ENCODE results near the gene TBC1D32. TPM values are rescaled to one million over a fixed set of nuclear protein-coding genes. Genes with fewer than 3 reads are reported as not detected.
A peak's percentile ranks its signal among the peaks of the same experiment; 100 is the strongest.
"Not testable (repeated sequence)": the region's sequence is repeated elsewhere in the genome, so short reads cannot be mapped to it uniquely, and the experiment has no call there.

Gene TBC1D32
- total and polyA plus RNA-seq, 5 donors: 0.79 to 4.3 (median 3.4) TPM

GRCh38 chr6:121319603-121320002 lies 14.7 kb downstream of the TBC1D32 start:
- intact Hi-C loops (cut with DNase I): no loop called here
- DNase-seq (no peak), ATAC-seq (no peak)
- Histone ChIP-seq H3K27me3 (ENCODE audit: control insufficient read depth, insufficient read depth) (no peaks in the 10 kb centered on the region), H3K4me3 (ENCODE audit: low read length) (no peak overlapping the region), H3K9me3 (ENCODE audit: control insufficient read depth, low read length) (no peaks in the 10 kb centered on the region), H3K27ac (ENCODE audit: low read length) (no peak overlapping the region), H3K4me1 (ENCODE audit: control insufficient read depth, insufficient read depth, low read length) (no peaks in the 10 kb centered on the region)
- WGBS: 94% methylated on average over 2 of the region's 2 CpGs

GRCh38 chr6:121319112-121319553 lies 15.1 kb downstream of the TBC1D32 start:
- peak overlapping the region; percentile 35 for H3K4me3 ChIP-seq (ENCODE audit: low read length)
- ATAC-seq (no peak), DNase-seq (no peak)
- H3K4me1 ChIP-seq (ENCODE audit: control insufficient read depth, insufficient read depth, low read length): no peaks in the 10 kb centered on the region
- H3K27ac ChIP-seq (ENCODE audit: low read length): no peak overlapping the region
- H3K27me3 ChIP-seq (ENCODE audit: control insufficient read depth, insufficient read depth): no peaks in the 10 kb centered on the region
- 24% methylated on average over 4 of the region's 4 CpGs for WGBS
- H3K9me3 ChIP-seq (ENCODE audit: control insufficient read depth, low read length): no peaks in the 10 kb centered on the region
- intact Hi-C loops (cut with DNase I): no loop called here

DNA sequence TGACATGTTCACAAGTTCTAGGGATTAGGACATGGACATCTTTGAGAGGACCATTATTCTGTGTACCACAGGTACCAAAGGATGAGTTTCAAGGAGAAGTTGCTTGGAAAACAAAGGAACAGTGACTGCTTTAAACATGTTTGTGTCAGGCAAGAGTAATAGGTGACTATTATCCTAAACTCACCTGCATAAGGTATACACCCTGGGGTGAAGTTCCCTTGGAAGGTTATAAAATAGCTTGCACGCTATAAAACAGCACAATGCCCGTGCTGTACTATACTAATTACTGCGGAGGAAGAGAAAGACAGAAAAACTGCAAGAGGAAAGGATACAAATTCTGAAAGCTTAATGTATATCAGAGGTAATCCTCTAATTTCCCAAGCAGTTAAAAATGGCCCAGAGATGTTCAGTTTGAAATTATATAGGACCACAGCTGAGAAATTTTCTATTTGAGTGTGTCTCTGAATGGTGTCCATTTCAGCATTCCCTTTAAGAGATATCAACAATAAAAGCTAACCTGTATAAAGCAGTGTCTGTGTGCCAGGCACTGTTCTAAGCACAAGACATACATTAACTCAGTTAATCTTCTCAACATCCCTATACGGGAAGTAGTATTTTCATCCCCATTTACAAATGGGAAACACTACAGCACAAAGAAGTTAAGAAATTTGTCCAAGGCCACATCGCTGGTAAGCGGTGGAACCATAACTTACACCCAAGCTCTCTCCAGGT lies 19.7 kb downstream of the TBC1D32 start:
- Histone ChIP-seq H3K9me3 (ENCODE audit: control insufficient read depth, low read length) (no peaks in the 10 kb centered on the region), H3K4me3 (ENCODE audit: low read length) (no peak overlapping the region), H3K27ac (ENCODE audit: low read length) (no peak overlapping the region), H3K4me1 (ENCODE audit: control insufficient read depth, insufficient read depth, low read length) (no peaks in the 10 kb centered on the region), H3K27me3 (ENCODE audit: control insufficient read depth, insufficient read depth) (no peaks in the 10 kb centered on the region)
- intact Hi-C loops (cut with DNase I): no loop called here
- WGBS: 97% methylated on average over 6 of the region's 6 CpGs
- ATAC-seq (no peak), DNase-seq (no peak)

DNA sequence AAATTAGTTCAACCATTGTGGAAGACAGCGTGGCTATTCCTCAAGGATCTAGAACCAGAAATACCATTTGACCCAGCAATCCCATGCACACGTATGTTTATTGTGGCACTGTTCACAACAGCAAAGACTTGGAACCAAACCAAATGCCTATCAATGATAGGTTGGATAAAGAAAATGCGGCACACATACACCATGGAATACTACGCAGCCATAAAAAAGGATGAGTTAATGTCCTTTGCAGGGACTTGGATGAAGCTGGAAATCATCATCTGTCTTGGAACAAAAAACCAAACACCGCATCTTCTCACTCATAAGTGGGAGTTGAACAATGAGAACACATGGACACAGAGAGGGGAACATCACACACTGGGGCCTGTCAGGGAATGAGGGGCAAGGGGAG lies 22.5 kb downstream of the TBC1D32 start:
- WGBS: over 99% methylated on average over 5 of the region's 5 CpGs

GRCh38 chr6:121310495-121310894 lies 23.8 kb downstream of the TBC1D32 start:
- no peak for DNase-seq
- Histone ChIP-seq H3K4me3 (ENCODE audit: low read length) (no peak overlapping the region), H3K4me1 (ENCODE audit: control insufficient read depth, insufficient read depth, low read length) (no peaks in the 10 kb centered on the region), H3K27me3 (ENCODE audit: control insufficient read depth, insufficient read depth) (no peaks in the 10 kb centered on the region), H3K27ac (ENCODE audit: low read length) (no peak overlapping the region), H3K9me3 (ENCODE audit: control insufficient read depth, low read length) (no peaks in the 10 kb centered on the region)
- intact Hi-C loops (cut with DNase I): no loop called here
- WGBS: 94% methylated on average over 1 of the region's 1 CpG
- ATAC-seq: no peak

More for the DNA sequence above, 22.5 kb downstream of the TBC1D32 start:
- H3K27ac ChIP-seq (ENCODE audit: low read length); intact Hi-C loops (cut with DNase I); H3K27me3 ChIP-seq (ENCODE audit: control insufficient read depth, insufficient read depth); H3K4me3 ChIP-seq (ENCODE audit: low read length); DNase-seq; ATAC-seq; H3K9me3 ChIP-seq (ENCODE audit: control insufficient read depth, low read length); H3K4me1 ChIP-seq (ENCODE audit: control insufficient read depth, insufficient read depth, low read length): not testable (repeated sequence)

GRCh38 chr6:121309768-121310469 lies 24.4 kb downstream of the TBC1D32 start:
- H3K9me3 ChIP-seq (ENCODE audit: control insufficient read depth, low read length): no peaks in the 10 kb centered on the region
- DNase-seq (no peak), ATAC-seq (no peak)
- H3K27ac ChIP-seq (ENCODE audit: low read length): no peak overlapping the region
- 92% methylated on average over 4 of the region's 4 CpGs for WGBS
- H3K4me1 ChIP-seq (ENCODE audit: control insufficient read depth, insufficient read depth, low read length): no peaks in the 10 kb centered on the region
- H3K27me3 ChIP-seq (ENCODE audit: control insufficient read depth, insufficient read depth): no peaks in the 10 kb centered on the region
- no peak overlapping the region for H3K4me3 ChIP-seq (ENCODE audit: low read length)
- intact Hi-C loops (cut with DNase I): loop anchor here in 2 of 4 donors (5.0 to 10.0 kb wide), 2 partner anchors 253 to 255 kb away; no protein-coding TSS in a partner anchor

GRCh38 chr6:121305957-121306607 lies 28.2 kb downstream of the TBC1D32 start:
- intact Hi-C loops (cut with DNase I): loop anchor here in 2 of 4 donors (5.0 to 10.0 kb wide), 2 partner anchors 249 to 251 kb away; no protein-coding TSS in a partner anchor
- no peak for DNase-seq

DNA sequence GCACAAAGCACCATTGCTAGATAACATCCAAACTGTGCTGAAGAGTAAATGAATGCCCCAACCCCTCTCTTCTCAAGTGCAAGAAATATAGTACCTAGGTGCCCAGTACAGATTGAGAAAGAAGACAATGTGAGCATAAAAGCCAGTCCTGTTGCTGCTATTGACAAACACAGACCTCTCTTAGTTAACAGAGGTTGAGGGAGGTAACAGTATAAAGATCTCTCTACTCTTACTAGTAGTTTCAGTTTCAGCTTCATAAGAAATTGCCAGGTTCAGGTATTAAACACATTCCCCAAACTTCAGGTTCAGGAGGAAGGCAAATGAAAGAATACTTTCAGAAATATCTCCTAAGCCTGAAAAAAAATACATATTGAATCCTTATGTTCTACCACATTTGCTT lies 31.4 kb downstream of the TBC1D32 start:
- no peak for ATAC-seq
- H3K4me1 ChIP-seq (ENCODE audit: control insufficient read depth, insufficient read depth, low read length): no peaks in the 10 kb centered on the region
- no peak for DNase-seq
- H3K27me3 ChIP-seq (ENCODE audit: control insufficient read depth, insufficient read depth): no peaks in the 10 kb centered on the region
- H3K4me3 ChIP-seq (ENCODE audit: low read length): no peak overlapping the region
- no peaks in the 10 kb centered on the region for H3K9me3 ChIP-seq (ENCODE audit: control insufficient read depth, low read length)
- no peak overlapping the region for H3K27ac ChIP-seq (ENCODE audit: low read length)
- intact Hi-C loops (cut with DNase I): loop anchor here in 1 of 4 donors (10.0 kb wide), 1 partner anchor 248 kb away; no protein-coding TSS in a partner anchor

More at GRCh38 chr6:121305957-121306607, 28.2 kb downstream of the TBC1D32 start:
- ATAC-seq: no peak
- WGBS: 55% methylated on average over 7 of the region's 7 CpGs
- Histone ChIP-seq H3K27me3 (ENCODE audit: control insufficient read depth, insufficient read depth) (no peaks in the 10 kb centered on the region), H3K27ac (ENCODE audit: low read length) (no peak overlapping the region), H3K4me1 (ENCODE audit: control insufficient read depth, insufficient read depth, low read length) (no peaks in the 10 kb centered on the region), H3K4me3 (ENCODE audit: low read length) (no peak overlapping the region), H3K9me3 (ENCODE audit: control insufficient read depth, low read length) (no peaks in the 10 kb centered on the region)

GRCh38 chr6:121301156-121301555 lies 33.1 kb downstream of the TBC1D32 start:
- H3K4me1 ChIP-seq (ENCODE audit: control insufficient read depth, insufficient read depth, low read length); H3K4me3 ChIP-seq (ENCODE audit: low read length); H3K27ac ChIP-seq (ENCODE audit: low read length); ATAC-seq; H3K27me3 ChIP-seq (ENCODE audit: control insufficient read depth, insufficient read depth); H3K9me3 ChIP-seq (ENCODE audit: control insufficient read depth, low read length); DNase-seq: not testable (repeated sequence)
- 92% methylated on average over 3 of the region's 3 CpGs for WGBS
- intact Hi-C loops (cut with DNase I): loop anchor here in 1 of 4 donors (10.0 kb wide), 1 partner anchor 246 kb away; no protein-coding TSS in a partner anchor

DNA sequence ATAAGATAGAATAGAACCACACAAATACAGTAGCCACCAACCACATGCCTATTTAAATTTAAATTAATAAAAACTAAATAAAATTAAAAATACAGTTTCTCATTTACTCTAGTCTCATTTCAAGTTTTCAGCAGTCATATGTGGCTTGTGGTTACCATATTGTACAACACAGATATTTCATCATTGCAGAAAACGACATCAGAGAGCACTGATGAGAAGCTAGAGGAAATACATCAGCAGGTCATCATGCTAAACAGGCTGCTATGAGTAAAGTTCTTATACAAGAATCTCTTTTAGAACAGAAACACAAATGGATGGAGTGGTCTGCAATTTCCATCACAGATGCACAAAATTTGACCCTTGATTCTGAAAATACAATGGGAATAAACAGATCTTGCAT lies 36.6 kb downstream of the TBC1D32 start:
- intact Hi-C loops (cut with DNase I): no loop called here
- no peak for DNase-seq
- no peaks in the 10 kb centered on the region for H3K4me1 ChIP-seq (ENCODE audit: control insufficient read depth, insufficient read depth, low read length)
- H3K4me3 ChIP-seq (ENCODE audit: low read length): no peak overlapping the region
- no peak overlapping the region for H3K27ac ChIP-seq (ENCODE audit: low read length)
- no peaks in the 10 kb centered on the region for H3K27me3 ChIP-seq (ENCODE audit: control insufficient read depth, insufficient read depth)
- no peaks in the 10 kb centered on the region for H3K9me3 ChIP-seq (ENCODE audit: control insufficient read depth, low read length)
- WGBS: 78% methylated on average over 1 of the region's 1 CpG
- ATAC-seq: no peak

DNA sequence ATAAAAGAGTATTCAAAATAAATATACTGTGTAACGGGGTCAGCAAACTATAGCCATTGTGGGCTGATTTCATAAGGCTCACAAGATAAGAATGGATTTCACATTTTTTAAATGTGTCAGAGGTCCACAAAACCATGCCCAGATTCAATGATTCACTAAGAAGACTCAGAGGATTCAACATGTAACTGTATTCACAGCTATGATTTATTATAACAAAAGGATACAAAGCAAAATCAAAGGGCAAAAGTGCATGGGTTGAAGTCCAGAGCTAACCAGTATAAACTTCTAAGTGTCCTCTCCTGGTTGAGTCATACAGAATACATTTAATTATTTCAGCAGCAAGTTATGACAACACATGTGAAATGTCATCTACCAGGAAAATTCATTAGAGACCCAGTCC lies 49.2 kb downstream of the TBC1D32 start:
- H3K27ac ChIP-seq (ENCODE audit: low read length): no peak overlapping the region
- no peaks in the 10 kb centered on the region for H3K9me3 ChIP-seq (ENCODE audit: control insufficient read depth, low read length)
- WGBS: 96% methylated on average over 1 of the region's 1 CpG
- no peak overlapping the region for H3K4me3 ChIP-seq (ENCODE audit: low read length)
- H3K4me1 ChIP-seq (ENCODE audit: control insufficient read depth, insufficient read depth, low read length): no peaks in the 10 kb centered on the region
- ATAC-seq: no peak
- no peaks in the 10 kb centered on the region for H3K27me3 ChIP-seq (ENCODE audit: control insufficient read depth, insufficient read depth)
- intact Hi-C loops (cut with DNase I): no loop called here
- no peak for DNase-seq

All from right cardiac atrium (tissue), 5 donors.